Activated B cell treated with CpG ODN at 0.5 μM for 24 hours (primary cell): ENCODE measurements around the gene CD28. TPM values are rescaled to one million over a fixed set of nuclear protein-coding genes. Genes with fewer than 3 reads are reported as not detected.

Experiments used
- ATAC-seq: fragments of 200-7000 bp; cut with Tn5 transposase; one replicate; pipeline ENCODE4 v1.10.0; 2021; ENCODE audit warnings: low read depth, mild to moderate bottlenecking, moderate library complexity
- CTCF ChIA-PET: fragments of 350-600 bp; sonication (Branson Sonifier 250); formaldehyde crosslinking; loops from one replicate; lab custom pipeline; 2021; ENCODE audit warnings: antibody characterized with exemption; lab: Charles Lee
- POLR2A ChIA-PET: fragments of 350-600 bp; sonication (Branson Sonifier 250); formaldehyde crosslinking; loops from one replicate; lab custom pipeline; 2021; ENCODE audit warnings: antibody characterized with exemption; lab: Charles Lee
- DNase-seq: peaks from one replicate; pipeline ENCODE4 v3.0.0; 2022
- H3K27ac Mint-ChIP-seq: one replicate; pipeline ENCODE4 v1.8.0; 2020; ENCODE audit warnings: mixed read lengths
- H3K27me3 Mint-ChIP-seq: one replicate; pipeline ENCODE4 v1.8.0; 2021; ENCODE audit warnings: mixed read lengths
- H3K36me3 Mint-ChIP-seq: one replicate; pipeline ENCODE4 v1.8.0; 2021; ENCODE audit warnings: low read depth, mixed read lengths
- H3K4me1 Mint-ChIP-seq: one replicate; pipeline ENCODE4 v1.8.0; 2021; ENCODE audit warnings: mixed read lengths
- H3K4me3 Mint-ChIP-seq: one replicate; pipeline ENCODE4 v1.8.0; 2020; ENCODE audit warnings: mild to moderate bottlenecking, mixed read lengths
- H3K9me3 Mint-ChIP-seq: one replicate; pipeline ENCODE4 v1.8.0; 2020; ENCODE audit warnings: mixed read lengths
- CTCF ChIP-seq: fragments of 200-600 bp; IDR thresholded peaks from one replicate; pipeline ENCODE4 v1.8.0; 2022; ENCODE audit warnings: antibody characterized with exemption, mild to moderate bottlenecking
- intact Hi-C: fragments of 100-400 bp; cut with micrococcal nuclease; formaldehyde crosslinking; loops from one replicate; pipeline ENCODE4 v1.15.1; 2024
- total RNA-seq: library from RNA; stranded (reverse); gene quantifications from 2 replicates; pipeline ENCODE4 v1.2.3, GENCODE V29; 2022

Gene CD28
- total RNA-seq, 1 donor from 2014 or later: not detected

DNA sequence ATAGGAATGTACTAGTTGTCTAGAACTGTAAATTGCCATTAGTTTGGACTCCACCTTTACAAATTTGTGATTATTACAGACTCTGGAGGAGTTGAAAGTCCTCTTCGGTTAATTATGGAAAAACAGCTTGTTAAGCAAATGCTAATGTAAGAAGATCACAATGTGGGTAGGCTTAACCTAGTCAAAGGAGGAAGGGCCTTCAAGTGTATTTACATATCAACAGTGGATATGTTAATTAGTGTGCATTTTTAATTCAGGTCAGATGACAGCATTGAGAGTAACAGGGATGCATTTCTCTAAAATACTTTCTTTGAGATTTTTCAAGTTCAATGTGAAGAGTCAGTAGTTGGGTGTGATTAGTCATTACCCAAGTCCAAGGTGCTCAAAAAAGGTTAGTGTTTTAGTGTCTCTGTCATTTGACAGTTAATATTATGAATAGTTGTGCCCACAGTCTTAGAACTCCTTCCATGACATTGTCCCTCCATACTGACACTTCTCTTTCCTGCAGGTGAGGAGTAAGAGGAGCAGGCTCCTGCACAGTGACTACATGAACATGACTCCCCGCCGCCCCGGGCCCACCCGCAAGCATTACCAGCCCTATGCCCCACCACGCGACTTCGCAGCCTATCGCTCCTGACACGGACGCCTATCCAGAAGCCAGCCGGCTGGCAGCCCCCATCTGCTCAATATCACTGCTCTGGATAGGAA, 28.0 kb downstream of the CD28 start:
- ATAC-seq: no peak
- Mint-ChIP-seq H3K9me3 (no peaks in the 10 kb centered on the region), H3K27me3 (peaks cover 15% of the 10 kb centered on the region), H3K4me1 (no peaks in the 10 kb centered on the region), H3K36me3 (no peaks in the 10 kb centered on the region), H3K4me3 (no peak overlapping the region), H3K27ac (no peak overlapping the region)
- CTCF ChIA-PET: no interaction called here
- TF ChIP-seq CTCF: no peak
- no peak for DNase-seq
- intact Hi-C loops: no loop called here
- POLR2A ChIA-PET: no interaction called here

DNA sequence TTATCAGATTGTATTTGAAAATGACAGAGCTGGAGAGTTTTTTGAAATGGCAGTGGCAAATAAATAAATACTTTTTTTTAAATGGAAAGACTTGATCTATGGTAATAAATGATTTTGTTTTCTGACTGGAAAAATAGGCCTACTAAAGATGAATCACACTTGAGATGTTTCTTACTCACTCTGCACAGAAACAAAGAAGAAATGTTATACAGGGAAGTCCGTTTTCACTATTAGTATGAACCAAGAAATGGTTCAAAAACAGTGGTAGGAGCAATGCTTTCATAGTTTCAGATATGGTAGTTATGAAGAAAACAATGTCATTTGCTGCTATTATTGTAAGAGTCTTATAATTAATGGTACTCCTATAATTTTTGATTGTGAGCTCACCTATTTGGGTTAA, 30.9 kb downstream of the CD28 start:
- intact Hi-C loops: no loop called here
- H3K4me1 Mint-ChIP-seq: no peaks in the 10 kb centered on the region
- POLR2A ChIA-PET: no interaction called here

GRCh38 chr2:203739351-203739750, 32.9 kb downstream of the CD28 start:
- no peak for ATAC-seq
- peaks cover 3% of the 10 kb centered on the region for H3K27me3 Mint-ChIP-seq
- intact Hi-C loops: no loop called here
- H3K27ac Mint-ChIP-seq: no peak overlapping the region
- H3K9me3 Mint-ChIP-seq: no peaks in the 10 kb centered on the region
- no peak for TF ChIP-seq CTCF
- no peaks in the 10 kb centered on the region for H3K4me1 Mint-ChIP-seq
- H3K36me3 Mint-ChIP-seq: no peaks in the 10 kb centered on the region
- ChIA-PET POLR2A (no interaction called here), CTCF (no interaction called here)
- no peak for DNase-seq
- no peak overlapping the region for H3K4me3 Mint-ChIP-seq

More for the DNA sequence above, 30.9 kb downstream of the CD28 start:
- H3K4me3 Mint-ChIP-seq: no peak overlapping the region
- ATAC-seq (no peak), DNase-seq (no peak)
- H3K27ac Mint-ChIP-seq: no peak overlapping the region
- no peaks in the 10 kb centered on the region for H3K36me3 Mint-ChIP-seq
- H3K9me3 Mint-ChIP-seq: no peaks in the 10 kb centered on the region
- CTCF ChIA-PET: no interaction called here
- TF ChIP-seq CTCF: no peak
- peaks cover 7% of the 10 kb centered on the region for H3K27me3 Mint-ChIP-seq

DNA sequence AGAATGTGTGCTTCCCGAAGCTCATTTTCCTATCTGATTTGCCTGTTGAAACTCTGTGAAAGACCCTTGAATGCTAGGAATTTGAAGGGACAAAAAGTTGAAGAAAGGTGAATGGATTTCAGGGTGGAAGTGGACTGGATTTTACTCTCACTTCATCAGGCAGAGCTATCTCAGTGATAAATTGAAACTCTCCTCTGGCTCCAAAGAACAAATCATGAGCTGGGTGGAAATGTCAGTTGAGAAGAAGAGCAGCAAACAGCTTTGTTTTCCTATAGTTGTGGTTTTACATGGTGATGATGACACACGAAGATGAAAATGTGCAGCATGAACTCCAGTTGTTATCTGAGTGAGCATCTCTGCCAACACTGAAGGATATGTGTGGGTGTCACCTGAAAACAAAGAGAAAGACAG, 34.4 kb downstream of the CD28 start:
- ATAC-seq (no peak), DNase-seq (no peak)
- TF ChIP-seq CTCF: no peak
- intact Hi-C loops: no loop called here
- Mint-ChIP-seq H3K4me1 (no peaks in the 10 kb centered on the region), H3K36me3 (no peaks in the 10 kb centered on the region), H3K27ac (no peak overlapping the region), H3K4me3 (no peak overlapping the region), H3K9me3 (no peaks in the 10 kb centered on the region), H3K27me3 (peaks cover 3% of the 10 kb centered on the region)
- ChIA-PET POLR2A (no interaction called here), CTCF (no interaction called here)

DNA sequence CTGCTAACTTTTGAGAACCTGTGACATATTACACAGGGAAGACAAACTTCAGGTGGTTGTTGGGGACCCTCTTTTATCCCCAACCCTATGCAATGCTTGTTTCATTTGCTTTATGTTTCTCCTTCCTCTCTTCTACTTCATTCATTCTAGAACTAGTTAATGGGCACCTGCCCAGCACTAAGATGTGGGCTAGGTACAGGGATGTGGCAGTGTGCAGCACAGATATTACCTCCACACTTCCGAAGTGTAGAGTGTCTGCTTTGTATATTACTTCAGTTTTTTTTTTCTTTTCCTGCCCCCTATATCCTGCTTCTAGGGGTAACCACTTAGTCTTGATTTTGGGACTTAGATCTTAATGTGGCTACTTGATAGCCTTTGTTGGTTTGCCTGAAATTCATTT, 35.1 kb downstream of the CD28 start:
- no peak for ATAC-seq
- ChIA-PET CTCF (no interaction called here), POLR2A (no interaction called here)
- H3K27ac Mint-ChIP-seq: no peak overlapping the region
- no peaks in the 10 kb centered on the region for H3K9me3 Mint-ChIP-seq
- no peak for DNase-seq
- no peak for TF ChIP-seq CTCF
- H3K4me1 Mint-ChIP-seq: no peaks in the 10 kb centered on the region
- peaks cover 3% of the 10 kb centered on the region for H3K27me3 Mint-ChIP-seq
- intact Hi-C loops: no loop called here
- H3K4me3 Mint-ChIP-seq: no peak overlapping the region
- no peaks in the 10 kb centered on the region for H3K36me3 Mint-ChIP-seq
